Measurements from ENCODE around the gene TBCE.
"Not testable (repeated sequence)": the region's sequence is repeated elsewhere in the genome, so short reads cannot be mapped to it uniquely, and the experiment has no call there.

TBCE gene

DNA sequence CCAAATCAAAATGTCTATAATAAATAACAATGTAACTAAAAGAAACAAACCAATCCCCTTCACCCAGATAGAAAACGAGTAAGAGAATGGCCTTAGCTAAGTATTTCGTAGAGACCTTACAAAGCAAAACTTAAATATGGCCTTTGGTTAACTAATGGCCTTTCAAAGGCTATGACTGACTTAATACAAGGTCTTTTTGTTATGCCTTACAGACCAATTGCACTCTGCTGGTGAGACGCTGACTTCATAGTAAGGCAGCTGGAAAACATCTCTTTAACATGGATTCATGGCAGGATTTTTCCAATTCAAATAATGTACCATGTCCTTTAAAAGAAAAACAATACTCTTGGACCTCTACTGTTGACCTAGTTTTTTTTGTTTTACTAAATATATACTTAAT, 15.8 kb upstream of the TBCE start:
- no peak overlapping the region for H3K27ac ChIP-seq (ENCODE audit: insufficient read depth in 1 of 2, low read depth in 1 of 2, low read length in 2 of 2, poor library complexity in 1 of 2, severe bottlenecking in 2 of 2)
- no peaks in the 10 kb centered on the region for H3K4me1 ChIP-seq (ENCODE audit: control extremely low read depth in 1 of 4, control insufficient read depth in 4 of 4, insufficient read depth in 4 of 4, low read length in 3 of 4)
- CTCF ChIA-PET = no interaction called here
- no peak for DNase-seq
- POLR2A ChIA-PET = no interaction called here
- no peak overlapping the region for H3K4me3 ChIP-seq (ENCODE audit: control insufficient read depth in 1 of 7, extremely low read depth in 1 of 7, insufficient read depth in 4 of 7, low read depth in 2 of 7, low read length in 6 of 7)
- no peaks in the 10 kb centered on the region for H3K36me3 ChIP-seq (ENCODE audit: control insufficient read depth in 4 of 4, insufficient read depth in 4 of 4, low read length in 3 of 4)
- H3K9me3 ChIP-seq (ENCODE audit: control extremely low read depth in 1 of 5, control insufficient read depth in 4 of 5, insufficient read depth in 2 of 5, low read depth in 1 of 5, low read length in 4 of 5) = no peaks in the 10 kb centered on the region
- 100% methylated on average over 3 of the region's 3 CpGs for WGBS (ENCODE audit: insufficient coverage)
- H3K27me3 ChIP-seq (replicated peaks in 2 of 5; ENCODE audit: control insufficient read depth in 4 of 5, insufficient read depth in 5 of 5, low read length in 4 of 5) = no peaks in the 10 kb centered on the region

DNA sequence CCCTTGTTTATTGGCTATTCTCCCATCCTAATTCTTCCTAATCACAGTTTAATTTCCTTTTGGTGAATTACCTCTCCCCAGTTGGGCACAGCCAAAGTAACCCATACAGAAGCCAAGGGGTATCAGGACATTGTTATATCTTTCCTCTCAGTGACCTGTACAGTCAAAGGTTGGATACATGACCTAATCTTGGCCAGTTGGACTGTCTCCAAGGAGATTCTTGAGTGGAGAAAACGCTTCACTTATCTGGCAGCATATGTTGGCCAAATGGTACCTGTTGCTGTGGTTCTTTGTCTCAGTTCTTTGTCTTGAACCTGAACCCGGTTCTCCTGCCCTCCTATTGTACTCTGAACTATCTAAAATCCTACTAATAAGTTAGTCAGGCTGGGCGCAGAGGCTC, 15.3 kb upstream of the TBCE start:
- DNase-seq = no peak
- ChIA-PET CTCF (no interaction called here), POLR2A (no interaction called here)
- Histone ChIP-seq H3K27me3 (replicated peaks in 2 of 5; ENCODE audit: control insufficient read depth in 4 of 5, insufficient read depth in 5 of 5, low read length in 4 of 5) (no peaks in the 10 kb centered on the region), H3K4me1 (ENCODE audit: control extremely low read depth in 1 of 4, control insufficient read depth in 4 of 4, insufficient read depth in 4 of 4, low read length in 3 of 4) (no peaks in the 10 kb centered on the region), H3K9me3 (ENCODE audit: control extremely low read depth in 1 of 5, control insufficient read depth in 4 of 5, insufficient read depth in 2 of 5, low read depth in 1 of 5, low read length in 4 of 5) (no peaks in the 10 kb centered on the region), H3K36me3 (ENCODE audit: control insufficient read depth in 4 of 4, insufficient read depth in 4 of 4, low read length in 3 of 4) (no peaks in the 10 kb centered on the region), H3K27ac (ENCODE audit: insufficient read depth in 1 of 2, low read depth in 1 of 2, low read length in 2 of 2, poor library complexity in 1 of 2, severe bottlenecking in 2 of 2) (no peak overlapping the region), H3K4me3 (ENCODE audit: control insufficient read depth in 1 of 7, extremely low read depth in 1 of 7, insufficient read depth in 4 of 7, low read depth in 2 of 7, low read length in 6 of 7) (no peak overlapping the region)
- 100% methylated on average over 2 of the region's 3 CpGs for WGBS (ENCODE audit: insufficient coverage)

DNA sequence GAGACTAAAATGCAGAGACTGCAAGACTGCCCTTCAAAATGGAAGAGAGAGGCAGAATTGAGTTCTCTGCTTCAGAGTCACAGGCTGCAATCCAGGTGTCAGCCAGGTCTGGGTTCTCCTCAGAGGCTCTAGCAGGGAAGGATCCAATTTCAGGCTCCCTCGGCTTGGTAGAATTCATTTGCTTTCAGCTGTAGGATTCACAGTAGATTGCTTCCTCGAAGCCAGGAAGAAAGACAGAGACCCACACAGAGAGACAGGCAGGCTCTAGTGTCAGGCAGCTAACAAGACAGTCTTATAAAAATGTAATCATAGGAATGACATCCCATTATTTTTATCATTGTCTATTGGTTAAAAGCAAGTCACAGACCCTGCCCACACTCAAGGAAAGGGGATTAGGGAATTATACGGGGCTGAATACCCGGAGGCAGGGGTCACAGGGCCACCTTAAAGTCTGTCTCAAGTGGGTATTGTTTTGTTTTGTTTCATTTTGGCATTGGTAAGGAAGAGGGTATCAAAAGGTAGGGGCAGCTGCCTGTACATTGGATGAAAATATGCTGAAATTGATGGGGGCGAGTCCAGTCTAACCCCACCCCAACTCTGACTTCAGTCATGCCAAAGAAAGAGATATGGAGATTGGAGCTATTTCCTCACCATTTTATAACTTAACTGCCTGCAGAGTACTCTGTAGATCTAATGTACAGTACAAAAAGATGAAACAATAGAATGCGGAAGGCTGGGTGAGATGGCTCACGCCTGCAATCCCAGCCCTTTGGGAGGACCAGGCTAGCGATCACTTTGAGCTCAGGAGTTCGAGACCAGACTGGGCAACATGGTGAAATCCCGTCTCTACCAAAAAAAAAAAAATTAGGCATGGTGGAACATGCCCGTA, 9.5 kb upstream of the TBCE start:
- POLR2A ChIA-PET = interaction anchor here (0.6 kb wide), 1 partner anchor 9 kb away, joined by 6 read pairs; the partner anchor contains the start of gene TBCE
- H3K9me3 ChIP-seq (ENCODE audit: control extremely low read depth in 1 of 5, control insufficient read depth in 4 of 5, insufficient read depth in 2 of 5, low read depth in 1 of 5, low read length in 4 of 5) = no peaks in the 10 kb centered on the region

DNA sequence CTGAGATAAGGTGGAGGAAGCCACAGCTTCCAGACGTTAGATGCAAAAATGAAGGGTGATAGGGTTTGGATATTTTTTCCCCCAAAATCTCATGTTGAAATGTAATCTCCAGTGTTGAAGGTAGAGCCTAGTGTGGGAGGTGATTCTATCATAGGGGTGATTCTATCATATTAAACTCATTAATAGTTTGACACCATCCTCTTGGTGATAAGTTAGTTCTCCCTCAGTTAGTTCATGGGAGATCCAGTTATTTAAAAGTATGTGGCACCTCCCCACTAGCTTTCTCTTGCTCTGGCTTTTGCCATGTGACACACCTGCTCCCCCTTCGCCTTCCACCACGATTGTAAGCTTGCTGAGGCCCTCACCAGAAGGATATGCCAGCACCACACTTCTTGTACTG, 8.3 kb upstream of the TBCE start:
- 100% methylated on average over 2 of the region's 3 CpGs for WGBS (ENCODE audit: insufficient coverage)

More for the DNA sequence above, 9.5 kb upstream of the TBCE start:
- WGBS (ENCODE audit: insufficient coverage) = 90% methylated on average over 8 of the region's 11 CpGs
- Histone ChIP-seq H3K36me3 (ENCODE audit: control insufficient read depth in 4 of 4, insufficient read depth in 4 of 4, low read length in 3 of 4) (no peaks in the 10 kb centered on the region), H3K27ac (ENCODE audit: insufficient read depth in 1 of 2, low read depth in 1 of 2, low read length in 2 of 2, poor library complexity in 1 of 2, severe bottlenecking in 2 of 2) (no peak overlapping the region), H3K4me3 (ENCODE audit: control insufficient read depth in 1 of 7, extremely low read depth in 1 of 7, insufficient read depth in 4 of 7, low read depth in 2 of 7, low read length in 6 of 7) (no peak overlapping the region), H3K4me1 (ENCODE audit: control extremely low read depth in 1 of 4, control insufficient read depth in 4 of 4, insufficient read depth in 4 of 4, low read length in 3 of 4) (no peaks in the 10 kb centered on the region), H3K27me3 (replicated peaks in 2 of 5; ENCODE audit: control insufficient read depth in 4 of 5, insufficient read depth in 5 of 5, low read length in 4 of 5) (no peaks in the 10 kb centered on the region)
- DNase-seq = no peak
- CTCF ChIA-PET = interaction anchor here (0.9 to 1.6 kb wide), 3 partner anchors 14 to 25 kb away, joined by 3 to 5 read pairs (median 3); no protein-coding TSS in a partner anchor

DNA sequence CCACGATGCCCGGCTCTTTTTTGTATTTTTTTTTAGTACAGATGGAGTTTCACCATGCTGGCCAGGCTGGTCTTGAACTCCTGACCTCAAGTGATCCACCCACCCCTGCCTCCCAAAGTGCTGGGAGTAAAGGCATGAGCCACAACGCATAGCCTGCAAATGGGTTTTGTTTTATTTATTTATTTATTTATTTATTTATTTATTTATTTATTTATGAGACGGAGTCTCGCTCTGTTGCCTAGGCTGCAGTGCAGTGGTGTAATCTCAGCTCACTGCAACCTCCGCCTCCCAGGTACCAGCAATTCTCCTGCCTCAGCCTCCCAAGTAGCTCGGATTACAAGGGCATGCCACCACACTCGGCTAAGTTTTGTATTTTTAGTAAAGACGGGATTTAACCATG, 3.0 kb upstream of the TBCE start:
- H3K9me3 ChIP-seq (ENCODE audit: control extremely low read depth in 1 of 5, control insufficient read depth in 4 of 5, insufficient read depth in 2 of 5, low read depth in 1 of 5, low read length in 4 of 5); H3K4me3 ChIP-seq (ENCODE audit: control insufficient read depth in 1 of 7, extremely low read depth in 1 of 7, insufficient read depth in 4 of 7, low read depth in 2 of 7, low read length in 6 of 7); POLR2A ChIA-PET; H3K27me3 ChIP-seq (replicated peaks in 2 of 5; ENCODE audit: control insufficient read depth in 4 of 5, insufficient read depth in 5 of 5, low read length in 4 of 5); CTCF ChIA-PET; DNase-seq; H3K27ac ChIP-seq (ENCODE audit: insufficient read depth in 1 of 2, low read depth in 1 of 2, low read length in 2 of 2, poor library complexity in 1 of 2, severe bottlenecking in 2 of 2); H3K36me3 ChIP-seq (ENCODE audit: control insufficient read depth in 4 of 4, insufficient read depth in 4 of 4, low read length in 3 of 4): not testable (repeated sequence)
- H3K4me1 ChIP-seq (ENCODE audit: control extremely low read depth in 1 of 4, control insufficient read depth in 4 of 4, insufficient read depth in 4 of 4, low read length in 3 of 4) = peaks cover 4 to 11% (median 8%) of the 10 kb centered on the region in 4 experiments
- 100% methylated on average over 4 of the region's 9 CpGs for WGBS (ENCODE audit: insufficient coverage)

More for the DNA sequence above, 8.3 kb upstream of the TBCE start:
- Histone ChIP-seq H3K27me3 (replicated peaks in 2 of 5; ENCODE audit: control insufficient read depth in 4 of 5, insufficient read depth in 5 of 5, low read length in 4 of 5) (no peaks in the 10 kb centered on the region), H3K9me3 (ENCODE audit: control extremely low read depth in 1 of 5, control insufficient read depth in 4 of 5, insufficient read depth in 2 of 5, low read depth in 1 of 5, low read length in 4 of 5) (no peaks in the 10 kb centered on the region), H3K4me1 (ENCODE audit: control extremely low read depth in 1 of 4, control insufficient read depth in 4 of 4, insufficient read depth in 4 of 4, low read length in 3 of 4) (no peaks in the 10 kb centered on the region), H3K27ac (ENCODE audit: insufficient read depth in 1 of 2, low read depth in 1 of 2, low read length in 2 of 2, poor library complexity in 1 of 2, severe bottlenecking in 2 of 2) (no peak overlapping the region), H3K4me3 (ENCODE audit: control insufficient read depth in 1 of 7, extremely low read depth in 1 of 7, insufficient read depth in 4 of 7, low read depth in 2 of 7, low read length in 6 of 7) (no peak overlapping the region), H3K36me3 (ENCODE audit: control insufficient read depth in 4 of 4, insufficient read depth in 4 of 4, low read length in 3 of 4) (no peaks in the 10 kb centered on the region)
- ChIA-PET CTCF (interaction anchor here (1.2 to 1.6 kb wide), 2 partner anchors 13 to 21 kb away, joined by 3 to 5 read pairs; no protein-coding TSS in a partner anchor), POLR2A (no interaction called here)
- no peak for DNase-seq

DNA sequence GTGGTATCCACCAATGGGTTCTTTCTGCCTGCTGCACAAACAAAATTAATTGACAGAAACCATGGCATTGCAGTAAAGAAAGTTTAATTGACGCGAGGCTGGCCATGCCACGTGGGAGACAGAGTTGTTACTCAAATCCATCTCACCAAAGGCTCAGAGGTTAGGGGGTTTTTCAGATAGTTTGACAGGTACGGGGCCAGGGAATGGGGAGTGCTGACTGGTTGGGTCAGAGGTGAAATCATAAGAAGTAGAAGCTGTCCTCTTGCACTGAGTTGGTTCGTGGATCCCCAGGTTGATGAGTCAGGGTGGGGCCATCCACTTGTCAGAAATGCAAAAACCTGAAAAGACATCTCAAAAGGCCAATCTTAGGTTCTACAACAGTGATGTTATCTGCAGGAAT, 941 bp upstream of the TBCE start:
- POLR2A ChIA-PET = no interaction called here
- DNase-seq = no peak

DNA sequence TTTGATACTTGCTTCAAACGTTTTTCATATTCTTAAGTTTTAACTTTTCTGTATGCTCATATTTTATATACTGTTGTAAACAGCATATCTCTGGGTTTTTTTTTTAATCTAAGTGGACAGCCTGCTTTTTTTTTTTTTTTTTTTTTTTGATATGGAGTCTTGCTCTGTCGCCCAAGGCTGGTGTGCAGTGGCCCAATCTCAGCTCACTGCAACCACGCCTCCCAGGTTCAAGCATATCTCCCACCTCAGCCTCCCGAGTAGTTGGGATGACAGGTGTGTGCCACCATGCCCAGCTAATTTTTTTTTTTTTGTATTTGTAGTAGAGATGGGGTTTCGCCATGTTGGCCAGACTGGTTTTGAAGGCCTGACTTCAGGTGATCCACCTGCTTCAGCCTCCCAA, 1.2 kb downstream of the TBCE start:
- no peaks in the 10 kb centered on the region for H3K9me3 ChIP-seq (ENCODE audit: control extremely low read depth in 1 of 5, control insufficient read depth in 4 of 5, insufficient read depth in 2 of 5, low read depth in 1 of 5, low read length in 4 of 5)
- H3K36me3 ChIP-seq (ENCODE audit: control insufficient read depth in 4 of 4, insufficient read depth in 4 of 4, low read length in 3 of 4) = peaks cover 0 to 6% (median 0%) of the 10 kb centered on the region in 4 experiments
- ChIA-PET CTCF (interaction anchor here (1.1 to 1.7 kb wide), 3 partner anchors 40 to 48 kb away, joined by 3 to 4 read pairs (median 3); partner anchors contain the start of gene GGPS1), POLR2A (no interaction called here)
- peak overlapping the region in 4 of 7 experiments; percentile 78 to 99 (median 98) for H3K4me3 ChIP-seq (ENCODE audit: control insufficient read depth in 1 of 7, extremely low read depth in 1 of 7, insufficient read depth in 4 of 7, low read depth in 2 of 7, low read length in 6 of 7)
- H3K27me3 ChIP-seq (replicated peaks in 2 of 5; ENCODE audit: control insufficient read depth in 4 of 5, insufficient read depth in 5 of 5, low read length in 4 of 5) = no peaks in the 10 kb centered on the region
- DNase-seq = no peak
- H3K4me1 ChIP-seq (ENCODE audit: control extremely low read depth in 1 of 4, control insufficient read depth in 4 of 4, insufficient read depth in 4 of 4, low read length in 3 of 4) = peaks cover 4 to 11% (median 8%) of the 10 kb centered on the region in 4 experiments
- no peak overlapping the region for H3K27ac ChIP-seq (ENCODE audit: insufficient read depth in 1 of 2, low read depth in 1 of 2, low read length in 2 of 2, poor library complexity in 1 of 2, severe bottlenecking in 2 of 2)
- 100% methylated on average over 2 of the region's 5 CpGs for WGBS (ENCODE audit: insufficient coverage)

More for the DNA sequence above, 941 bp upstream of the TBCE start:
- H3K27me3 ChIP-seq (replicated peaks in 2 of 5; ENCODE audit: control insufficient read depth in 4 of 5, insufficient read depth in 5 of 5, low read length in 4 of 5) = no peaks in the 10 kb centered on the region
- H3K9me3 ChIP-seq (ENCODE audit: control extremely low read depth in 1 of 5, control insufficient read depth in 4 of 5, insufficient read depth in 2 of 5, low read depth in 1 of 5, low read length in 4 of 5) = no peaks in the 10 kb centered on the region
- 100% methylated on average over 1 of the region's 5 CpGs for WGBS (ENCODE audit: insufficient coverage)
- peak overlapping the region in 1 of 7 experiments; percentile 99 for H3K4me3 ChIP-seq (ENCODE audit: control insufficient read depth in 1 of 7, extremely low read depth in 1 of 7, insufficient read depth in 4 of 7, low read depth in 2 of 7, low read length in 6 of 7)
- peak overlapping the region in 1 of 2 experiments; percentile 85 for H3K27ac ChIP-seq (ENCODE audit: insufficient read depth in 1 of 2, low read depth in 1 of 2, low read length in 2 of 2, poor library complexity in 1 of 2, severe bottlenecking in 2 of 2)
- peaks cover 4 to 11% (median 8%) of the 10 kb centered on the region in 4 experiments for H3K4me1 ChIP-seq (ENCODE audit: control extremely low read depth in 1 of 4, control insufficient read depth in 4 of 4, insufficient read depth in 4 of 4, low read length in 3 of 4)
- H3K36me3 ChIP-seq (ENCODE audit: control insufficient read depth in 4 of 4, insufficient read depth in 4 of 4, low read length in 3 of 4) = peaks cover 0 to 3% (median 0%) of the 10 kb centered on the region in 4 experiments
- CTCF ChIA-PET = no interaction called here
